GM12892 (cell line): ENCODE data around the gene NFASC.

Experiments used
- POLR2A ChIP-seq: IDR thresholded peaks from 2 replicates; pipeline ENCODE4 v1.6.1; 2011; ENCODE audit warnings: low read depth, low read length, control low read depth
- POLR2AphosphoS5 ChIP-seq: IDR thresholded peaks from 2 replicates; pipeline ENCODE4 v1.6.1; 2011; ENCODE audit warnings: low read depth, low read length, control low read depth

- no peak for TF ChIP-seq POLR2A
- no peak for TF ChIP-seq POLR2AphosphoS5
Measured at GRCh38 chr1:205046870-205047269, 176.2 kb downstream of the NFASC start.
